Fibroblast of lung (primary cell): ENCODE measurements around the gene KCNH2. TPM values are rescaled to one million over a fixed set of nuclear protein-coding genes. Genes with fewer than 3 reads are reported as not detected.

Experiments used
- DNase-seq, 2 donors: peaks; one replicate each; pipeline versions ENCODE4 v3.0.0 to v3.0.0-alpha.2; 2010; ENCODE audit warnings: low read depth in 2 of 2
- H2AFZ ChIP-seq: 2 replicates; pipeline ENCODE4 v1.5.1; 2012; ENCODE audit warnings: low read length, control low read depth, inconsistent platforms
- H3K27ac ChIP-seq: 2 replicates; pipeline ENCODE4 v1.5.1; 2011; ENCODE audit warnings: low read length, control low read depth; ENCODE audit not compliant: insufficient read depth
- H3K27me3 ChIP-seq: 2 replicates; pipeline ENCODE4 v1.5.1; 2011; ENCODE audit warnings: mild to moderate bottlenecking, low read length; ENCODE audit not compliant: control insufficient read depth, insufficient read depth
- H3K36me3 ChIP-seq: 2 replicates; pipeline ENCODE4 v1.5.1; 2011; ENCODE audit warnings: low read length; ENCODE audit not compliant: control insufficient read depth, insufficient read depth
- H3K4me1 ChIP-seq: 2 replicates; pipeline ENCODE4 v1.5.1; 2011; ENCODE audit warnings: low read length; ENCODE audit not compliant: control insufficient read depth, insufficient read depth; ENCODE audit errors: extremely low read depth
- H3K4me2 ChIP-seq: 2 replicates; pipeline ENCODE4 v1.5.1; 2011; ENCODE audit warnings: low read length, control low read depth; ENCODE audit not compliant: insufficient read depth; ENCODE audit errors: extremely low read depth
- H3K4me3 ChIP-seq, 4 experiments: fragments of 200-600 bp in 1 of 4; sonication (generic) in 1 of 4; replicated peaks in 1 of 4; 2 replicates each; pipeline ENCODE4 v1.5.1; 2011 to 2016; ENCODE audit warnings: low read length in 4 of 4, low read depth in 3 of 4, mild to moderate bottlenecking in 3 of 4, control low read depth in 2 of 4, inconsistent platforms in 1 of 4, mixed read lengths in 1 of 4; ENCODE audit not compliant: insufficient read depth in 1 of 4; ENCODE audit errors: control extremely low read depth in 1 of 4
- H3K79me2 ChIP-seq: 2 replicates; pipeline ENCODE4 v1.5.1; 2012; ENCODE audit warnings: mild to moderate bottlenecking, low read length, inconsistent platforms; ENCODE audit not compliant: control insufficient read depth, insufficient read depth
- H3K9ac ChIP-seq: 2 replicates; pipeline ENCODE4 v1.5.1; 2011; ENCODE audit warnings: mild to moderate bottlenecking, low read length, control low read depth; ENCODE audit not compliant: insufficient read depth
- H3K9me3 ChIP-seq: 2 replicates; pipeline ENCODE4 v1.5.1; 2012; ENCODE audit warnings: low read depth, low read length; ENCODE audit not compliant: control insufficient read depth, insufficient read depth
- H4K20me1 ChIP-seq: 2 replicates; pipeline ENCODE4 v1.5.1; 2011; ENCODE audit warnings: low read length; ENCODE audit not compliant: control insufficient read depth, insufficient read depth; ENCODE audit errors: extremely low read depth
- CTCF ChIP-seq, 2 donors: IDR thresholded peaks in 1 of 2; conservative IDR thresholded peaks in 1 of 2; 1 replicate in 1 of 2; 2 replicates in 1 of 2; pipeline ENCODE4 v1.5.1; 2011 to 2012; ENCODE audit warnings: low read length in 2 of 2, control low read depth in 1 of 2, inconsistent platforms in 1 of 2, low read depth in 1 of 2, mild to moderate bottlenecking in 1 of 2
- EZH2 ChIP-seq: IDR thresholded peaks from 2 replicates; pipeline ENCODE4 v1.5.1; 2012; ENCODE audit warnings: low read length, control low read depth, mild to moderate bottlenecking; ENCODE audit errors: missing control alignments
- polyA plus RNA-seq, 2 donors: library from polyadenylated mRNA; depleted of rRNA in 1 of 2; stranded (reverse) in 1 of 2; unstranded in 1 of 2; fragments of >200 nt; gene quantifications; 2 replicates each; pipeline ENCODE4 v1.2.1, GENCODE V29; 2011 to 2012; ENCODE audit warnings: missing spikeins in 1 of 2
- total RNA-seq: library from RNA; depleted of rRNA; stranded (reverse); fragments of >200 nt; gene quantifications from 2 replicates; pipeline ENCODE4 v1.2.1, GENCODE V29; 2014

The KCNH2 gene
- total and polyA plus RNA-seq, 2 donors (not counting 1 experiment from before 2014, with no cell fraction given), result 0.15 to 6.1 TPM

GRCh38 chr7:151025924-151026671 lies 48.0 kb upstream of the KCNH2 start:
- DNase-seq, result peak in 1 of 2 donors; percentile 55
- Histone ChIP-seq H3K79me2 (peaks cover 2% of the 10 kb centered on the region), H3K27me3 (peaks cover 12% of the 10 kb centered on the region), H3K27ac (no peak overlapping the region), H3K4me1 (no peaks in the 10 kb centered on the region), H3K36me3 (no peaks in the 10 kb centered on the region), H3K4me3 (no peak overlapping the region), H4K20me1 (no peaks in the 10 kb centered on the region), H3K4me2 (no peak overlapping the region), H3K9ac (no peak overlapping the region), H2AFZ (no peak overlapping the region), H3K9me3 (no peaks in the 10 kb centered on the region)
- no peak for TF ChIP-seq EZH2
- TF ChIP-seq CTCF (conservative IDR thresholded peaks at IDR 0.05 in 1 of 2, IDR thresholded peaks at IDR 0.05 in 1 of 2; ENCODE audit: low read depth in 1 of 2, low read length in 2 of 2), result no peak

GRCh38 chr7:151024435-151025056 lies 46.4 kb upstream of the KCNH2 start, which contains the start of gene ATG9B:
ATG9B (minus strand) TSS chr7:151024494; CDS start chr7:151024423, 71 bp downstream.
- Histone ChIP-seq H3K27ac (no peak within 1 kb of the TSS), H3K9ac (no peak within 1 kb of the TSS), H3K4me1 (no peaks in the 10 kb centered on the region), H3K27me3 (peaks cover 23% of the 10 kb centered on the region), H3K9me3 (no peaks in the 10 kb centered on the region), H3K79me2 (peaks cover 2% of the 10 kb centered on the region), H3K36me3 (no peaks in the 10 kb centered on the region), H2AFZ (no peak within 1 kb of the TSS), H3K4me3 (no peak within 1 kb of the TSS), H4K20me1 (no peaks in the 10 kb centered on the region), H3K4me2 (no peak within 1 kb of the TSS)
- TF ChIP-seq EZH2, result no peak
- no peak for TF ChIP-seq CTCF (conservative IDR thresholded peaks at IDR 0.05 in 1 of 2, IDR thresholded peaks at IDR 0.05 in 1 of 2; ENCODE audit: low read depth in 1 of 2, low read length in 2 of 2)
- no peak for DNase-seq

GRCh38 chr7:151023232-151023631 lies 45.1 kb upstream of the KCNH2 start:
- no peaks in the 10 kb centered on the region for H3K36me3 ChIP-seq
- H3K79me2 ChIP-seq, result no peaks in the 10 kb centered on the region
- no peak for DNase-seq
- peaks cover 4% of the 10 kb centered on the region for H3K4me1 ChIP-seq
- H3K9me3 ChIP-seq, result no peaks in the 10 kb centered on the region
- no peaks in the 10 kb centered on the region for H4K20me1 ChIP-seq
- no peak overlapping the region for H3K4me3 ChIP-seq
- no peak overlapping the region for H3K27ac ChIP-seq
- H3K4me2 ChIP-seq, result no peak overlapping the region
- H3K9ac ChIP-seq, result no peak overlapping the region
- H2AFZ ChIP-seq, result no peak overlapping the region
- peaks cover 35% of the 10 kb centered on the region for H3K27me3 ChIP-seq
- TF ChIP-seq CTCF (conservative IDR thresholded peaks at IDR 0.05 in 1 of 2, IDR thresholded peaks at IDR 0.05 in 1 of 2; ENCODE audit: low read depth in 1 of 2, low read length in 2 of 2) (no peak), EZH2 (no peak)
